ENCODE results near the gene IL1RL2.

DNA sequence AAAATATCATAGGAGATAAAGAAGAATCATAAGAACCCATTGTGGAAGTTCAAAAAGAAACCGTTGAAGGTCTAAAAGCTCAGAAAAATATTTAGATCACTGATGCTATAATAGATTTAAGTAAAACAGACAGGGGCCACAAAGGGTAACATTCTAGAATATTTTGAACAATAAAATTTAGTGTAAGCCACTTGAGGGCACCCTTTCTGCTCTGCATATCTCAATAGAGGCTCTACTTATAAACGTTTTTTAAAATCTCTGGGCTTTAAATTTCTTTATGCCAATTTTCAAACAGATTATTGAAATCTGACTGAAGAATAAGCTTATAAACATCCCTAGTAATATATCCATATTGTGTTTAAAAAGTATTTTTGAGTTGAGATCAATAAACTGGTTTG lies 66.9 kb downstream of the IL1RL2 start:
- TF ChIP-seq SP1 (IDR thresholded peaks at IDR 0.05; ENCODE audit: low read depth, low read length): no peak
- TF ChIP-seq, protein P1, sequence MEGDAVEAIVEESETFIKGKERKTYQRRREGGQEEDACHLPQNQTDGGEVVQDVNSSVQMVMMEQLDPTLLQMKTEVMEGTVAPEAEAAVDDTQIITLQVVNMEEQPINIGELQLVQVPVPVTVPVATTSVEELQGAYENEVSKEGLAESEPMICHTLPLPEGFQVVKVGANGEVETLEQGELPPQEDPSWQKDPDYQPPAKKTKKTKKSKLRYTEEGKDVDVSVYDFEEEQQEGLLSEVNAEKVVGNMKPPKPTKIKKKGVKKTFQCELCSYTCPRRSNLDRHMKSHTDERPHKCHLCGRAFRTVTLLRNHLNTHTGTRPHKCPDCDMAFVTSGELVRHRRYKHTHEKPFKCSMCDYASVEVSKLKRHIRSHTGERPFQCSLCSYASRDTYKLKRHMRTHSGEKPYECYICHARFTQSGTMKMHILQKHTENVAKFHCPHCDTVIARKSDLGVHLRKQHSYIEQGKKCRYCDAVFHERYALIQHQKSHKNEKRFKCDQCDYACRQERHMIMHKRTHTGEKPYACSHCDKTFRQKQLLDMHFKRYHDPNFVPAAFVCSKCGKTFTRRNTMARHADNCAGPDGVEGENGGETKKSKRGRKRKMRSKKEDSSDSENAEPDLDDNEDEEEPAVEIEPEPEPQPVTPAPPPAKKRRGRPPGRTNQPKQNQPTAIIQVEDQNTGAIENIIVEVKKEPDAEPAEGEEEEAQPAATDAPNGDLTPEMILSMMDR (IDR thresholded peaks at IDR 0.05; ENCODE audit: control extremely low read depth in 1 of 3, insufficient read depth in 1 of 3, low read depth in 1 of 3, low read length in 3 of 3): no peak
- no peak for TF ChIP-seq RAD21 (IDR thresholded peaks at IDR 0.05 in 1 of 2, conservative IDR thresholded peaks at IDR 0.05 in 1 of 2; ENCODE audit: low read depth in 2 of 2, low read length in 2 of 2)
- no peak for TF ChIP-seq JUN (IDR thresholded peaks at IDR 0.05; ENCODE audit: low read depth, low read length)
- TF ChIP-seq, protein P2, sequence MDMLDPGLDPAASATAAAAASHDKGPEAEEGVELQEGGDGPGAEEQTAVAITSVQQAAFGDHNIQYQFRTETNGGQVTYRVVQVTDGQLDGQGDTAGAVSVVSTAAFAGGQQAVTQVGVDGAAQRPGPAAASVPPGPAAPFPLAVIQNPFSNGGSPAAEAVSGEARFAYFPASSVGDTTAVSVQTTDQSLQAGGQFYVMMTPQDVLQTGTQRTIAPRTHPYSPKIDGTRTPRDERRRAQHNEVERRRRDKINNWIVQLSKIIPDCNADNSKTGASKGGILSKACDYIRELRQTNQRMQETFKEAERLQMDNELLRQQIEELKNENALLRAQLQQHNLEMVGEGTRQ (IDR thresholded peaks at IDR 0.05; ENCODE audit: low read length): no peak
